ENCODE measurements around the gene FBXO30. TPM values are rescaled to one million over a fixed set of nuclear protein-coding genes. Genes with fewer than 3 reads are reported as not detected.

Gene FBXO30
- total RNA-seq, 1 donor: 14.5 TPM

DNA sequence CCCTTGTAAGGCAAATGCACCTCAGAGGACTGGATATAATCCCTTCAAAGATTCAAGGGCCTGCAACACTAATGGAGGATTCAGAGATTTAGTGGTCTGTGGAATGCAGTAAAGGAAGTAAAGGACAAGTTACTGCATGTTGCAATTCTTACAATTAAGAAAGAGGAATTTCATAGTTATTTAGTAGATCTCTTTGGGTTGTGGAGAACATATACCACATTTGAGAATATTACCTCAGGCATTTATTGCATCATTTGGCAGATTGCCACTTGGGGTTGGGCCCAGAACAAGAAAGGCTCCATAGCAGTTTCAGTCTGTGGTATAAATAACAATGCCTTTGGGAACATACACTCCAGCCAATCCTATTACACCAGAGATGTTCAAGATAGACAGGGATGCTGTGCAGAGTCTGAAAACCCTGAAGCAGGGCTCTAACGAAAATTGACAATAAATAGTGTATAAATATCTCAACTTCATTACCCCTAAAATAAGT lies 58.4 kb downstream of the FBXO30 start:
- DNase-seq (ENCODE audit: insufficient read length, low spot score, missing footprints): no peak
- no peak overlapping the region for H3K27ac ChIP-seq (ENCODE audit: low read depth, low read length)
- no peaks in the 10 kb centered on the region for H3K27me3 ChIP-seq (ENCODE audit: insufficient read depth, low read length)
- H3K36me3 ChIP-seq (ENCODE audit: insufficient read depth, low read length): no peaks in the 10 kb centered on the region
- no peaks in the 10 kb centered on the region for H3K9me3 ChIP-seq (ENCODE audit: low read depth, low read length)
- no peak overlapping the region for H2AFZ ChIP-seq (ENCODE audit: low read length)
- TF ChIP-seq, protein P1, sequence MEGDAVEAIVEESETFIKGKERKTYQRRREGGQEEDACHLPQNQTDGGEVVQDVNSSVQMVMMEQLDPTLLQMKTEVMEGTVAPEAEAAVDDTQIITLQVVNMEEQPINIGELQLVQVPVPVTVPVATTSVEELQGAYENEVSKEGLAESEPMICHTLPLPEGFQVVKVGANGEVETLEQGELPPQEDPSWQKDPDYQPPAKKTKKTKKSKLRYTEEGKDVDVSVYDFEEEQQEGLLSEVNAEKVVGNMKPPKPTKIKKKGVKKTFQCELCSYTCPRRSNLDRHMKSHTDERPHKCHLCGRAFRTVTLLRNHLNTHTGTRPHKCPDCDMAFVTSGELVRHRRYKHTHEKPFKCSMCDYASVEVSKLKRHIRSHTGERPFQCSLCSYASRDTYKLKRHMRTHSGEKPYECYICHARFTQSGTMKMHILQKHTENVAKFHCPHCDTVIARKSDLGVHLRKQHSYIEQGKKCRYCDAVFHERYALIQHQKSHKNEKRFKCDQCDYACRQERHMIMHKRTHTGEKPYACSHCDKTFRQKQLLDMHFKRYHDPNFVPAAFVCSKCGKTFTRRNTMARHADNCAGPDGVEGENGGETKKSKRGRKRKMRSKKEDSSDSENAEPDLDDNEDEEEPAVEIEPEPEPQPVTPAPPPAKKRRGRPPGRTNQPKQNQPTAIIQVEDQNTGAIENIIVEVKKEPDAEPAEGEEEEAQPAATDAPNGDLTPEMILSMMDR (IDR thresholded peaks at IDR 0.05; ENCODE audit: extremely low read depth, low read depth, low read length): no peak
- H3K4me2 ChIP-seq (ENCODE audit: insufficient read depth, low read length): no peak overlapping the region
- peaks cover 7% of the 10 kb centered on the region for H3K4me1 ChIP-seq (ENCODE audit: insufficient read depth, low read length)
- H4K20me1 ChIP-seq (ENCODE audit: insufficient read depth, low read length): no peaks in the 10 kb centered on the region
- no peaks in the 10 kb centered on the region for H3K79me2 ChIP-seq (ENCODE audit: insufficient read depth, low read length)
- H3K4me3 ChIP-seq (ENCODE audit: insufficient read depth, low read length): no peak overlapping the region

DNA sequence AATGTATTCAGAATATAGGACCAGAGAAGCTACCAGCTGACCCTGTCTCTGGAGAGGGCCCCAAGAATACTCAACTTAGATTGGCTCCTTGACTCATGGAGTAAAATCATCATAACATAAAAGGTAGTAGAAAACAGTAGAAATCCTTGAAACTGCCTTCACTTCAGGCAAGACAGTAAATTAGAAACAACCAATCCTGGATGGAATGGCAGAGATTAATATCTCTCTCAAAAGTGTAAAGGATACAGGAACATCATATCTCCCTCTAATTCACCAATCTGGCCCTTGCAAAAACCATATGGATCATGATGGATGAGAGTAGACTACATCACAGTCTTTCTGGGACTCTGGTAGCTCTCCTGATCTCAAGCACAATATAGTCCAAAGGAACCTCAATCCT lies 58.9 kb downstream of the FBXO30 start:
- Histone ChIP-seq H4K20me1 (ENCODE audit: insufficient read depth, low read length) (no peaks in the 10 kb centered on the region), H2AFZ (ENCODE audit: low read length) (no peak overlapping the region), H3K4me2 (ENCODE audit: insufficient read depth, low read length) (no peak overlapping the region), H3K79me2 (ENCODE audit: insufficient read depth, low read length) (no peaks in the 10 kb centered on the region), H3K36me3 (ENCODE audit: insufficient read depth, low read length) (no peaks in the 10 kb centered on the region), H3K4me1 (ENCODE audit: insufficient read depth, low read length) (peaks cover 7% of the 10 kb centered on the region), H3K27me3 (ENCODE audit: insufficient read depth, low read length) (no peaks in the 10 kb centered on the region), H3K9me3 (ENCODE audit: low read depth, low read length) (no peaks in the 10 kb centered on the region), H3K27ac (ENCODE audit: low read depth, low read length) (no peak overlapping the region), H3K4me3 (ENCODE audit: insufficient read depth, low read length) (no peak overlapping the region)
- no peak for DNase-seq (ENCODE audit: insufficient read length, low spot score, missing footprints)
- TF ChIP-seq, protein P1 (IDR thresholded peaks at IDR 0.05; ENCODE audit: extremely low read depth, low read depth, low read length): no peak

DNA sequence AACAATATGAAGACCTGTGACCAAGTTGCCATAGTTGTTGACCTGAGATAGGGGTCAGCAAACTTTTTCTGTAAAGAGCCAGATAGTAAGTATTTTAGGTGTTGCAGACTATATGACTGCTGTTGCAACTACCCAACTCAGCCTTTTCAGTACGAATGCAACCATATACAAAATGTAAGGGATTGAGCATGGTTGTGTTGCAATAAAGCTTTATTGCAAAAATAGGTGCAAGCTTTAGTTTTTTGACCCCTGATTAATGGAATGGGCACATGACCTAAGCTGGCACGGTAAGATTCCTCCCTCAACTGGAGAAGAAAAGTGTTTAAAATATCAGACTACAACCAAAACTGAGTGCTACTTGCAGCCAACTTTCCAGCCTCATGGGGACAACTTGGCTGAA lies 62.0 kb downstream of the FBXO30 start:
- Histone ChIP-seq H3K36me3 (ENCODE audit: insufficient read depth, low read length) (no peaks in the 10 kb centered on the region), H3K4me2 (ENCODE audit: insufficient read depth, low read length) (no peak overlapping the region), H3K79me2 (ENCODE audit: insufficient read depth, low read length) (no peaks in the 10 kb centered on the region), H3K4me1 (ENCODE audit: insufficient read depth, low read length) (peaks cover 7% of the 10 kb centered on the region), H2AFZ (ENCODE audit: low read length) (no peak overlapping the region), H4K20me1 (ENCODE audit: insufficient read depth, low read length) (no peaks in the 10 kb centered on the region), H3K4me3 (ENCODE audit: insufficient read depth, low read length) (no peak overlapping the region), H3K27me3 (ENCODE audit: insufficient read depth, low read length) (no peaks in the 10 kb centered on the region), H3K9me3 (ENCODE audit: low read depth, low read length) (no peaks in the 10 kb centered on the region), H3K27ac (ENCODE audit: low read depth, low read length) (no peak overlapping the region)
- TF ChIP-seq, protein P1 (IDR thresholded peaks at IDR 0.05; ENCODE audit: extremely low read depth, low read depth, low read length): no peak
- DNase-seq (ENCODE audit: insufficient read length, low spot score, missing footprints): no peak

DNA sequence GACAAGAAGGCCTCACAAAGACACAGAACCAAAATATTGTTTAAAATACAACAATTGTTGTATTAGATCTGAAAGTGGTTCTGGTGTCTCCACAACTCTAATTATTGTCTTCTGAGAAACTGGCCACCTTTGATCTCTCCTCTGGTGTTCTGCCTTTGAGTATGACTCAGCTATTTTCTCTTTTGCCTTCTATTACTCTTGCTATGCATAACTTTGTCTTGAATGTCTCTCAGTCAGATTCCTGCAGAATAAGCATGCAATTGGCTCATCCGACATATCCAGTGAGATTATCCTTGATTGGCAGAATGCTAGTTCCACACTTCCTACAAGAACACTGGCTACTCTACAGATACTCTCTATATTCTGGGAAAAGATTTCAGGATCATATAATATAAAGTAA lies 65.0 kb downstream of the FBXO30 start:
- peak overlapping the region; percentile 54 for H3K27ac ChIP-seq (ENCODE audit: low read depth, low read length)
- H3K4me3 ChIP-seq (ENCODE audit: insufficient read depth, low read length): no peak overlapping the region
- no peaks in the 10 kb centered on the region for H3K27me3 ChIP-seq (ENCODE audit: insufficient read depth, low read length)
- peak overlapping the region; percentile 64 for H2AFZ ChIP-seq (ENCODE audit: low read length)
- TF ChIP-seq, protein P1 (IDR thresholded peaks at IDR 0.05; ENCODE audit: extremely low read depth, low read depth, low read length): no peak
- peak overlapping the region; percentile 8 for H3K4me2 ChIP-seq (ENCODE audit: insufficient read depth, low read length)
- DNase-seq (ENCODE audit: insufficient read length, low spot score, missing footprints): peak; percentile 42
- H3K36me3 ChIP-seq (ENCODE audit: insufficient read depth, low read length): no peaks in the 10 kb centered on the region
- no peaks in the 10 kb centered on the region for H4K20me1 ChIP-seq (ENCODE audit: insufficient read depth, low read length)
- no peaks in the 10 kb centered on the region for H3K4me1 ChIP-seq (ENCODE audit: insufficient read depth, low read length)
- H3K79me2 ChIP-seq (ENCODE audit: insufficient read depth, low read length): no peaks in the 10 kb centered on the region
- no peaks in the 10 kb centered on the region for H3K9me3 ChIP-seq (ENCODE audit: low read depth, low read length)

Measured in osteoblast (primary cell).